ENCODE results near the gene VSTM4.

The VSTM4 gene

GRCh38 chr10:49115015-49115795, at the start of gene VSTM4:
Gene VSTM4 (minus strand): TSS chr10:49115522. CDS start chr10:49115485, 37 bp downstream.
- H3K27me3 Mint-ChIP-seq (ENCODE audit: low read depth): peaks cover 30% of the 10 kb centered on the region

GRCh38 chr10:49164559-49165188, 49.4 kb upstream of the VSTM4 start:
- Mint-ChIP-seq H3K27me3 (ENCODE audit: low read depth) (no peaks in the 10 kb centered on the region), H3K4me1 (ENCODE audit: low read depth) (peaks cover 24% of the 10 kb centered on the region), H3K4me3 (no peak overlapping the region), H3K36me3 (ENCODE audit: low read depth) (peaks cover 25% of the 10 kb centered on the region), H3K9me3 (no peaks in the 10 kb centered on the region), H3K27ac (peak overlapping the region; percentile 33)
- peak; percentile 44 for DNase-seq (ENCODE audit: low spot score)

More at GRCh38 chr10:49115015-49115795, at the start of gene VSTM4:
- Mint-ChIP-seq H3K36me3 (ENCODE audit: low read depth) (no peaks in the 10 kb centered on the region), H3K9me3 (no peaks in the 10 kb centered on the region), H3K4me1 (ENCODE audit: low read depth) (peaks cover 8% of the 10 kb centered on the region), H3K4me3 (peak within 1 kb of the TSS; percentile 66), H3K27ac (no peak within 1 kb of the TSS)
- peak; percentile 25 for DNase-seq (ENCODE audit: low spot score)

GRCh38 chr10:49163741-49164140, 48.4 kb upstream of the VSTM4 start:
- Mint-ChIP-seq H3K36me3 (ENCODE audit: low read depth) (peaks cover 25% of the 10 kb centered on the region), H3K27me3 (ENCODE audit: low read depth) (no peaks in the 10 kb centered on the region), H3K9me3 (no peaks in the 10 kb centered on the region), H3K4me1 (ENCODE audit: low read depth) (peaks cover 24% of the 10 kb centered on the region), H3K4me3 (no peak overlapping the region), H3K27ac (no peak overlapping the region)
- no peak for DNase-seq (ENCODE audit: low spot score)

- Mint-ChIP-seq H3K36me3 (ENCODE audit: low read depth) (peaks cover 22% of the 10 kb centered on the region), H3K9me3 (no peaks in the 10 kb centered on the region), H3K27ac (no peak overlapping the region), H3K27me3 (ENCODE audit: low read depth) (peaks cover 4% of the 10 kb centered on the region), H3K4me1 (ENCODE audit: low read depth) (peaks cover 20% of the 10 kb centered on the region), H3K4me3 (no peak overlapping the region)
- DNase-seq (ENCODE audit: low spot score): no peak
Observed at GRCh38 chr10:49162761-49163310, 47.5 kb upstream of the VSTM4 start.

- H3K4me3 Mint-ChIP-seq: no peak overlapping the region
- no peak for DNase-seq (ENCODE audit: low spot score)
- no peaks in the 10 kb centered on the region for H3K9me3 Mint-ChIP-seq
- H3K27me3 Mint-ChIP-seq (ENCODE audit: low read depth): peaks cover 7% of the 10 kb centered on the region
- peaks cover 29% of the 10 kb centered on the region for H3K36me3 Mint-ChIP-seq (ENCODE audit: low read depth)
- H3K27ac Mint-ChIP-seq: no peak overlapping the region
- peaks cover 28% of the 10 kb centered on the region for H3K4me1 Mint-ChIP-seq (ENCODE audit: low read depth)
Observed at GRCh38 chr10:49162063-49162462, 46.7 kb upstream of the VSTM4 start.

- Mint-ChIP-seq H3K4me1 (ENCODE audit: low read depth) (peaks cover 32% of the 10 kb centered on the region), H3K27me3 (ENCODE audit: low read depth) (peaks cover 7% of the 10 kb centered on the region), H3K36me3 (ENCODE audit: low read depth) (peaks cover 31% of the 10 kb centered on the region), H3K9me3 (no peaks in the 10 kb centered on the region), H3K4me3 (no peak overlapping the region), H3K27ac (no peak overlapping the region)
- DNase-seq (ENCODE audit: low spot score): no peak
Observed at GRCh38 chr10:49161411-49161997, 46.2 kb upstream of the VSTM4 start.

- Mint-ChIP-seq H3K27ac (no peak overlapping the region), H3K36me3 (ENCODE audit: low read depth) (peaks cover 32% of the 10 kb centered on the region), H3K27me3 (ENCODE audit: low read depth) (peaks cover 7% of the 10 kb centered on the region), H3K9me3 (no peaks in the 10 kb centered on the region), H3K4me3 (no peak overlapping the region), H3K4me1 (ENCODE audit: low read depth) (peaks cover 31% of the 10 kb centered on the region)
- DNase-seq (ENCODE audit: low spot score): no peak
Observed at GRCh38 chr10:49160814-49161213, 45.5 kb upstream of the VSTM4 start.

- no peak overlapping the region for H3K4me3 Mint-ChIP-seq
- H3K4me1 Mint-ChIP-seq (ENCODE audit: low read depth): peaks cover 31% of the 10 kb centered on the region
- no peak for DNase-seq (ENCODE audit: low spot score)
- H3K27me3 Mint-ChIP-seq (ENCODE audit: low read depth): peaks cover 7% of the 10 kb centered on the region
- peaks cover 35% of the 10 kb centered on the region for H3K36me3 Mint-ChIP-seq (ENCODE audit: low read depth)
- no peak overlapping the region for H3K27ac Mint-ChIP-seq
- no peaks in the 10 kb centered on the region for H3K9me3 Mint-ChIP-seq
Observed at GRCh38 chr10:49160110-49160509, 44.8 kb upstream of the VSTM4 start.

GRCh38 chr10:49158915-49159314, 43.6 kb upstream of the VSTM4 start:
- Mint-ChIP-seq H3K36me3 (ENCODE audit: low read depth) (peaks cover 32% of the 10 kb centered on the region), H3K27me3 (ENCODE audit: low read depth) (peaks cover 7% of the 10 kb centered on the region), H3K9me3 (no peaks in the 10 kb centered on the region), H3K4me3 (no peak overlapping the region), H3K27ac (no peak overlapping the region), H3K4me1 (ENCODE audit: low read depth) (peaks cover 20% of the 10 kb centered on the region)
- no peak for DNase-seq (ENCODE audit: low spot score)

GRCh38 chr10:49158404-49158803, 43.1 kb upstream of the VSTM4 start:
- Mint-ChIP-seq H3K27me3 (ENCODE audit: low read depth) (peaks cover 7% of the 10 kb centered on the region), H3K4me3 (no peak overlapping the region), H3K9me3 (no peaks in the 10 kb centered on the region), H3K36me3 (ENCODE audit: low read depth) (peaks cover 32% of the 10 kb centered on the region), H3K27ac (no peak overlapping the region), H3K4me1 (ENCODE audit: low read depth) (peaks cover 20% of the 10 kb centered on the region)
- DNase-seq (ENCODE audit: low spot score): no peak

- H3K4me3 Mint-ChIP-seq: peak overlapping the region; percentile 39
- peak overlapping the region; percentile 52 for H3K27ac Mint-ChIP-seq
- H3K27me3 Mint-ChIP-seq (ENCODE audit: low read depth): peaks cover 7% of the 10 kb centered on the region
- no peaks in the 10 kb centered on the region for H3K9me3 Mint-ChIP-seq
- peaks cover 23% of the 10 kb centered on the region for H3K4me1 Mint-ChIP-seq (ENCODE audit: low read depth)
- H3K36me3 Mint-ChIP-seq (ENCODE audit: low read depth): peaks cover 29% of the 10 kb centered on the region
- DNase-seq (ENCODE audit: low spot score): no peak
Observed at GRCh38 chr10:49157229-49157628, 41.9 kb upstream of the VSTM4 start.

GRCh38 chr10:49154641-49155040, 39.3 kb upstream of the VSTM4 start:
- H3K36me3 Mint-ChIP-seq (ENCODE audit: low read depth): peaks cover 22% of the 10 kb centered on the region
- no peak for DNase-seq (ENCODE audit: low spot score)

GRCh38 chr10:49153971-49154370, 38.6 kb upstream of the VSTM4 start:
- Mint-ChIP-seq H3K27ac (no peak overlapping the region), H3K9me3 (no peaks in the 10 kb centered on the region), H3K36me3 (ENCODE audit: low read depth) (peaks cover 22% of the 10 kb centered on the region), H3K4me1 (ENCODE audit: low read depth) (peaks cover 34% of the 10 kb centered on the region), H3K4me3 (no peak overlapping the region), H3K27me3 (ENCODE audit: low read depth) (peaks cover 7% of the 10 kb centered on the region)
- no peak for DNase-seq (ENCODE audit: low spot score)

More at GRCh38 chr10:49154641-49155040, 39.3 kb upstream of the VSTM4 start:
- Mint-ChIP-seq H3K4me3 (no peak overlapping the region), H3K9me3 (no peaks in the 10 kb centered on the region), H3K4me1 (ENCODE audit: low read depth) (peaks cover 34% of the 10 kb centered on the region), H3K27me3 (ENCODE audit: low read depth) (peaks cover 7% of the 10 kb centered on the region), H3K27ac (no peak overlapping the region)

- Mint-ChIP-seq H3K27ac (no peak overlapping the region), H3K4me1 (ENCODE audit: low read depth) (peaks cover 34% of the 10 kb centered on the region), H3K4me3 (no peak overlapping the region), H3K36me3 (ENCODE audit: low read depth) (peaks cover 25% of the 10 kb centered on the region), H3K27me3 (ENCODE audit: low read depth) (peaks cover 6% of the 10 kb centered on the region), H3K9me3 (peaks cover 4% of the 10 kb centered on the region)
- no peak for DNase-seq (ENCODE audit: low spot score)
Observed at GRCh38 chr10:49153115-49153514, 37.8 kb upstream of the VSTM4 start.

Measured in T-helper 2 cell treated with Interferon-gamma antibody and Interleukin-4, amounts not matched to agents 5 μg/mL and 100 μg/mL, for 36 hours (primary cell).